Activated CD8-positive, alpha-beta memory T cell treated with anti-CD3 and anti-CD28 coated beads for 36 hours (primary cell): ENCODE data around the gene CREM. TPM values are rescaled to one million over a fixed set of nuclear protein-coding genes. Genes with fewer than 3 reads are reported as not detected.

Experiments used
- CTCF ChIA-PET: fragments of 350-600 bp; sonication (Branson Sonifier 250); formaldehyde crosslinking; loops from one replicate; lab custom pipeline; 2021; ENCODE audit warnings: antibody characterized with exemption; lab: Charles Lee
- POLR2A ChIA-PET: fragments of 350-600 bp; sonication (Branson Sonifier 250); formaldehyde crosslinking; loops from one replicate; lab custom pipeline; 2021; ENCODE audit warnings: antibody characterized with exemption; lab: Charles Lee
- total RNA-seq, 2 experiments: library from RNA; stranded (reverse); gene quantifications; one replicate each; pipeline ENCODE4 v1.2.3, GENCODE V29; 2021

The CREM gene
- total RNA-seq, 2 experiments from 2014 or later, result 139 to 143 TPM

GRCh38 chr10:35129185-35129674 is 2.6 kb downstream of the CREM start:
- POLR2A ChIA-PET, result interaction anchor here (0.7 to 0.9 kb wide), 2 partner anchors 20 to 66 kb away, joined by 4 read pairs; no protein-coding TSS in a partner anchor
- CTCF ChIA-PET, result interaction anchor here (1.5 to 4.6 kb wide), 2 partner anchors 20 to 66 kb away, joined by 3 to 50 read pairs; no protein-coding TSS in a partner anchor

DNA sequence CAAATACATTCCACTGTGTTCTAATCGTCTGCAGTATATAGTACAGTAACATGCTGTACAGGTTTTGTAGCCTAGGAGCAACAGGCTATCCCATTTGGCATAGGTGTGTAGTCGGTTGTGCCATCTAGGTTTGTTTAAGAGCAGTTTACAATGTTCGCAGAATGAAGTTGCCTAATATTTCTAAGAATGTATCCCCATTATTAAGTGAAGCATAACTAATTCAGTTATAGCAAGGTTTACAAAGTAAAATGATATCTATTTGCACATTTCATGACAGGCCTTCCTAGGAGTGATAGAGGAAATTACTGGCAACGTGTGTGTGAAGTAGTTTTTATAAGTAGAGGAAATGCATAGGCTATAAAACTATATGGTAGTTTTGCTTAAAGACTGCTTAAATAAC is 4.0 kb downstream of the CREM start:
- POLR2A ChIA-PET, result interaction anchor here (1.1 kb wide), 1 partner anchor 40 kb away, joined by 3 read pairs; no protein-coding TSS in a partner anchor
- CTCF ChIA-PET, result no interaction called here

DNA sequence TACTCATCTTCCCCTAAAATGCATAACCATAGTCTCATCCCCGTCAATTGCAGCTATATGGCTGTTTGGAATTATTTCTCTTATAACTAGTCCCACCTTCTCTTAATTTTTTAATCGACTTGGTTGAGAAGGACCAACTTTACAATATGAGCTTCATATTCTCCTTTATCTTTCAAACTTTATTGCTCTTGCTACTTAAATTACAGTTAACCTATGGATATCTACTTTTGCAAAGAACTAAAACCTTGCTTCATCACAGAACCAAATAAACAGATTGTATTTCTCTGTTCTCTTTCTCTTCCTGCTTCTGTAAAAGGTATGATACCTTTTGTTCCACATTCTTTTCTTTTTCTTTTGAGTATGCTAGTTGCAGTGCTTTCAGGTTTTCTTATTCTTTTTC is 6.1 kb downstream of the CREM start:
- POLR2A ChIA-PET, result interaction anchor here (1.0 to 1.7 kb wide), 2 partner anchors 17 to 63 kb away, joined by 4 to 8 read pairs; no protein-coding TSS in a partner anchor
- CTCF ChIA-PET, result interaction anchor here (1.4 to 1.6 kb wide), 2 partner anchors 63 to 79 kb away, joined by 3 to 5 read pairs; no protein-coding TSS in a partner anchor

GRCh38 chr10:35133586-35133985 is 6.9 kb downstream of the CREM start:
- POLR2A ChIA-PET, result interaction anchor here (0.9 kb wide), 1 partner anchor 16 kb away, joined by 4 read pairs; no protein-coding TSS in a partner anchor
- CTCF ChIA-PET, result interaction anchor here (1.3 to 1.6 kb wide), 2 partner anchors 62 to 78 kb away, joined by 3 to 5 read pairs; no protein-coding TSS in a partner anchor

DNA sequence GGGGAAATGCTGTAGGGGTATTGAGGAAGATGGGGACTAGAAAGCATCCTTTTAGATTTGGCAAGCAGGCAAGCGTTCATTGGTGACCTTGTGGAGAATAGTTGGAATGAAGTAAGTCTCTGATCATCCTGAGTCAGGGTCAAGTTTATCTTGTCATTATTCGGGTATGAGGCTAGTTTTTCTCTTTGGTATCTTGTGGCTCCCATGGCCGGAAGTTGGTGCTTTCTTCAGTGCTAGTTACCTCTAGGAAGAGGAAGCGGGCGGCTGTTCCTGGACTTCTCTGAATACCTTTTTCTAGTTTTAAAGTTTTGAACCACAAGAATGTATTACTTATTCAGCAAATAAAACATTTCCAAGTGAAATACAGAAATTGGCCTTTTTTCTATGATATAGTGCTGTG is 9.2 kb downstream of the CREM start:
- POLR2A ChIA-PET, result no interaction called here
- CTCF ChIA-PET, result interaction anchor here (0.7 to 1.0 kb wide), 3 partner anchors 10 to 293 kb away, joined by 3 read pairs; no protein-coding TSS in a partner anchor

GRCh38 chr10:35136263-35136815 is 9.7 kb downstream of the CREM start:
- ChIA-PET POLR2A (no interaction called here), CTCF (interaction anchor here (1.0 kb wide), 2 partner anchors 88 to 293 kb away, joined by 3 read pairs; no protein-coding TSS in a partner anchor)

- POLR2A ChIA-PET, result no interaction called here
- CTCF ChIA-PET, result no interaction called here
These were observed 13.5 kb downstream of the CREM start for GRCh38 chr10:35140126-35140525.

GRCh38 chr10:35140727-35141126 is 14.1 kb downstream of the CREM start:
- POLR2A ChIA-PET, result no interaction called here

GRCh38 chr10:35150308-35150707 is 23.7 kb downstream of the CREM start:
- POLR2A ChIA-PET, result interaction anchor here (1.0 to 2.1 kb wide), 5 partner anchors 17 to 68 kb away, joined by 4 to 21 read pairs (median 7); partner anchors contain the start of gene CREM
- CTCF ChIA-PET, result interaction anchor here (0.9 to 1.6 kb wide), 3 partner anchors 8 to 45 kb away, joined by 3 to 13 read pairs (median 4); no protein-coding TSS in a partner anchor

More at GRCh38 chr10:35140727-35141126, 14.1 kb downstream of the CREM start:
- CTCF ChIA-PET, result no interaction called here

DNA sequence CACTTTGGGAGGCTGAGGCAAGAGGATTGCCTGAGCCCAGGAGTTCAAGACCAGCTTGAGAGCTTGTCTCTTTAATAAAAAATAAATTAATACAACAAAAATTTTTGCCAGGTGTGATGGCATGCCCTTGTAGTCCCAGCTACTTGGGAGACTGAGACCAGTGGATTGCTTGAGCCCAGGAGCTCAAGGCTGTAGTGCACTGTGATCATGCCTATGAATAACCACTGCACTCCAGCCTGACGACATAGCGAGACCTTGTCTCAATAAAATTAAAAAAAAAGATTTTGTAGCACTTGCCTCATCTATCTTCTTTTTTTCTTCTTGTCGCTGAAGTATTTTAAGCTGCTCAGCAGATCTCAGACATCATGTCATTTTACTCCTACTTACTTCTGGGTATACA is 26.3 kb downstream of the CREM start:
- ChIA-PET CTCF (no interaction called here), POLR2A (interaction anchor here (1.2 kb wide), 1 partner anchor 42 kb away, joined by 3 read pairs; no protein-coding TSS in a partner anchor)

DNA sequence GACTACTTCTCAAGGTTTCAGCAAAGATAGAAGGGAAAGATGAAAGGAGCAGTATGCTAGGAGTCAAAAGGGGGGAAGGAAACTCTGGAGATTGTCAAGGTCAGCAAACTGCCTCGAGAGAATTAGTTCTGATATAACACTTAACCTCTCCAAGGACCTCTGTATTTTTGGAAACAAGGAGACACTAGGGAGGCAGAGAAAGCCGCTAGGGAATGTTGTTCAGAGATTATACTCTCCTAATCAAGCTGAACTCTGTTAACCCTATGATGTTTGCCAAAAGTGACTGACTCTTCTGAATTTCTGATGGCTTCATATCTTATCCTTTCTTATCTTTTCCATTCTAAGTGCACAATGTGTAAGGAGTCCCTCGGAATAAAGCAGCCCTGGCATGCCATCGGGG is 27.1 kb downstream of the CREM start:
- POLR2A ChIA-PET, result interaction anchor here (1.2 kb wide), 1 partner anchor 41 kb away, joined by 3 read pairs; no protein-coding TSS in a partner anchor

GRCh38 chr10:35160743-35161142 is 34.1 kb downstream of the CREM start:
- ChIA-PET CTCF (no interaction called here), POLR2A (no interaction called here)

More for the DNA sequence above, 27.1 kb downstream of the CREM start:
- CTCF ChIA-PET, result no interaction called here

DNA sequence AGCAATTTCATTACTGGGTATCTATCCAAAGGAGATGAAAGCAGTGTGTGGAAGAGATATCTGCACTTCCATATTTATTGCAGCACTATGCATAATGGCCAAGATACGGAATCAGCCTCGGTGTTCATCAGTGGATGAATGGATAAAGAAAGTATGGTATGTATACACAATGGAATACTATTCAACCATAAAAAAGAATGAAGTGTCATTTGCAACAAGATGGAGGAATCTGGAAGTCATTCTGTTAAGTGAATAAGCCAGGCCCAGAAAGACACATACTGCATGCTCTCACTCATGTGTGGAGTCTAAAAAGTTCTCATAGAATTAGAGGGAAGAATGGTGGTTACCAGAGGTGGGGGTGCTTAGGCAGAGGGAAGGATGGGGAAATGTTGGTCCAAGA is 35.3 kb downstream of the CREM start:
- POLR2A ChIA-PET, result no interaction called here
- CTCF ChIA-PET, result no interaction called here

- ChIA-PET CTCF (no interaction called here), POLR2A (no interaction called here)
These were observed 38.5 kb downstream of the CREM start for GRCh38 chr10:35165136-35165535.

GRCh38 chr10:35165811-35166210 is 39.2 kb downstream of the CREM start:
- CTCF ChIA-PET, result no interaction called here
- POLR2A ChIA-PET, result no interaction called here

- CTCF ChIA-PET, result interaction anchor here (0.6 kb wide), 1 partner anchor 29 kb away, joined by 5 read pairs; no protein-coding TSS in a partner anchor
- POLR2A ChIA-PET, result no interaction called here
These were observed 40.0 kb downstream of the CREM start for GRCh38 chr10:35166607-35167006.

- CTCF ChIA-PET, result no interaction called here
- POLR2A ChIA-PET, result no interaction called here
These were observed 40.7 kb downstream of the CREM start for GRCh38 chr10:35167342-35167741.

GRCh38 chr10:35172146-35172545 is 45.5 kb downstream of the CREM start:
- POLR2A ChIA-PET, result no interaction called here

GRCh38 chr10:35172574-35172973 is 45.9 kb downstream of the CREM start:
- ChIA-PET POLR2A (no interaction called here), CTCF (no interaction called here)

More at GRCh38 chr10:35172146-35172545, 45.5 kb downstream of the CREM start:
- CTCF ChIA-PET, result no interaction called here

DNA sequence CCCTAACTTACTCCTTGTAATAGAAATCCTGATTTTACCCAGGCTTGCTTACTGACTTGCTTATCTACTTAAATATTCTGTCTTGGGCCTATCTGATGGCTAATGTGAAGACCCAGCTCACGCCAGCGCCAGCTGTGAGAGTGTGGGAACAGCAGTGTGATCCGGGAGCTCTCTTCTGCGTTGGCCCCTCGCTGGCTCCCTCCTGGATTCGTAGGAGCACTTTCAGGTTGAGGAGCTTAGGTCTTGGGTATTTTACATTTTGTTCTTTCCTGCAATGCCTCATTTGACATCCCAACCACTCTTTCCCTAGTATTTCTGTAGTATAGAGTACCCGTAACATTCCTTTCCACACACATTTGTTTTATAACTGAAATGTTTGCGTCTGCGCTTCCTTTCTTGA is 51.7 kb downstream of the CREM start:
- CTCF ChIA-PET, result no interaction called here
- POLR2A ChIA-PET, result no interaction called here
